GM18498 (cell line): Measurements from ENCODE around the gene AGBL4.
"Not testable (repeated sequence)": the region's sequence is repeated elsewhere in the genome, so short reads cannot be mapped to it uniquely, and the experiment has no call there.

Experiments
- ATAC-seq: cut with Tn5 transposase; IDR thresholded peaks from one replicate; pipeline ENCODE4 v1.9.1; 2021; ENCODE audit warnings: mild to moderate bottlenecking, moderate library complexity; ENCODE audit not compliant: unreplicated experiment

The AGBL4 gene

GRCh38 chr1:49319426-49319963 lies 704.3 kb downstream of the AGBL4 start:
- no peak for ATAC-seq

DNA sequence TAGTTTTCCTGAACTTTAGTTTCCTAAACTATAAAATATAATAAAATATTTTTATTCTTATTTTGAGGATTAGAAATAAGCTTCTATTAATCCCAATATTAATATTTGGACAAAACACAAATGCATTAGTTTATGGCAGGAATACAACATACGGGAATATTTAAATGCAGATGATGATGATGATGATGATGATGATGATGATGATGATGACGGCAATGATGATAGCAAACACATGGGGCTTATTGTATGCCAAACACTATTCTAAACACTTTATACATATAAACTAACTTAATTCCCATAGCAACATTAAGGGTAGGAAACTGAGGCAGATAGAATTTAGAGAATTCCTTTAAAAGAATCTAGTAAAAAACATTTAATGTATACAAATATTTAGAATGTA lies 705.5 kb downstream of the AGBL4 start:
- ATAC-seq: no peak

DNA sequence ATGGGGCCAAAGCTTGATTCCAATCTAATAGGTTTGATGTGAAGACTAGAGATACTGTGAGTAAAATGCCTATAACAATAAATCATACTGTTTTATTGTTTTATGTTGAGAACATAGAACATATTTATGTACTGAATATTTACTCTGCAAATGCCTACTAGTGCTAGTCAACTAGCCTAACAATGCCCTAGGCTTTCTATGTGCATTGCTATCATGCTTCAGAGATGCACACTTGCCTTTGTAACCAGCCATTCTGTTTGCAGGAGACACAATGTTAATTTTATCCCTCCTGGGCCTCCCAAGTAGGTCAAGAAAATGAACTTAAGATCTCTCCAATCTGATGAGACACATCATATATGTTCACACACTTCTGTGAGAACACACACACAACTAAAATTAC lies 716.3 kb downstream of the AGBL4 start:
- no peak for ATAC-seq

DNA sequence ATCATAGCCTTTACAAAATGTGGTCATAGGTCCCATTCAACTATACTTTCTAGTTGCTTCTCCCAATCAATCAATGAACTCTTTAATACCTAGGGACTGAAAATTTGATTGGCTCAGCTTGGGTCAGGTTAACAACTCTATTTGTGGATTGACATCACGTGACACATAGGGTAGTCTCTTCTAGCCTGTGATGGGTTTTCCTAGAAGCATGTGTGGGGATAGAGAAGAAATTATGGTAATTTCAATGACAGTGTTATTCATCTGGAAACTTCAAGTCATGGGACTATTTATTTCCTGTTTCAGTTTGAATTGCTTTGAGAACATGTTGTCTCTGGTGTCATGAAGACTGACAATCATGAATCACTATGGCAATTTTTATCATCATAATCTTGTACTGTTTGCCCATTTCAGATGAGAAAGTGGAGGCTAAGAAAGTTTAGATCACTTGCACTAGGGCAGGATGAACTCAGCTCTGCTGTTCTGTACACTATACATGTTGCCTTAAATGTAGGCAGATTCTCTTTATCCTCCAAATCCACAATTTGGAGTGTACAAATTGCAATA lies 717.2 kb downstream of the AGBL4 start:
- no peak for ATAC-seq

GRCh38 chr1:49302400-49302799 lies 721.4 kb downstream of the AGBL4 start:
- ATAC-seq: not testable (repeated sequence)

DNA sequence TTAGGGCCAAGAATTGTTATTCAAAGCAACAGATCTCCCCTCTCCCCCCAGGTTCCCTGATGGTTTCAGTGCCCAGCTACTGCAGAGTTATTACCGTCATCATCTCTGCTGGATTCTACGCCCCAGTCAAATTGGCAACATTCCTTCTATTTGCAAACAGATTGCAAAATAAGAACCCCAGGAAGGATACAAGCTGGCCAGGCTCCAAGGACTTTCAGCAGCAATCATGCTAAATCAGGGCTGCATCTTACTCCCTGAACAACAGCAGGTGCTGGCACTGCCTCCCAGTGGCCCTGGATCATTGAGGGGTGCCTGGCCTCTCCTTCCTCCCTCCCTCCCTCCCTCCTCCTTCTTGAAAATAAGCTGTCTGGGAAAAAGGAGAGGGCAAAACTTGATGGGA lies 725.5 kb downstream of the AGBL4 start:
- ATAC-seq: no peak

- ATAC-seq: no peak
These were observed 726.0 kb downstream of the AGBL4 start for GRCh38 chr1:49297783-49298182.

DNA sequence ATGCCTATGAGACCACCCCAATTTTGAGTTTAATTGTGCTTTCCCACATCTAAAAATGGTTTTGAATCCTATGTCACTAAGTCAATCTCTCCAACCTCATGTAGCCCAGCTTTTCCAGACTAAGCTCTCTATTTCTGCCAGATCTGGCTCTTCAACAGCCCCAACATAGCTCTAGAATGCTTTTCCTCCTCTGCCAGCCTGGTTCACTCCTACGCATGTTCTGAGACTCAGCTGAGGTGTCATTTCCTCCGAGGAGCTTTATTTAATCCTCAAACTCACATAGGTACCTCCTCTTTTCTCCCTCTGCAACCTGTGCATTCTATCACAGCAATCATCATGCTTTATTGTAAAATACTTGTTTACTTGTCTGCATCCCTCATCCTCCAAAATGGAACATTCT lies 729.2 kb downstream of the AGBL4 start:
- no peak for ATAC-seq

GRCh38 chr1:49293016-49293415 lies 730.7 kb downstream of the AGBL4 start:
- no peak for ATAC-seq

DNA sequence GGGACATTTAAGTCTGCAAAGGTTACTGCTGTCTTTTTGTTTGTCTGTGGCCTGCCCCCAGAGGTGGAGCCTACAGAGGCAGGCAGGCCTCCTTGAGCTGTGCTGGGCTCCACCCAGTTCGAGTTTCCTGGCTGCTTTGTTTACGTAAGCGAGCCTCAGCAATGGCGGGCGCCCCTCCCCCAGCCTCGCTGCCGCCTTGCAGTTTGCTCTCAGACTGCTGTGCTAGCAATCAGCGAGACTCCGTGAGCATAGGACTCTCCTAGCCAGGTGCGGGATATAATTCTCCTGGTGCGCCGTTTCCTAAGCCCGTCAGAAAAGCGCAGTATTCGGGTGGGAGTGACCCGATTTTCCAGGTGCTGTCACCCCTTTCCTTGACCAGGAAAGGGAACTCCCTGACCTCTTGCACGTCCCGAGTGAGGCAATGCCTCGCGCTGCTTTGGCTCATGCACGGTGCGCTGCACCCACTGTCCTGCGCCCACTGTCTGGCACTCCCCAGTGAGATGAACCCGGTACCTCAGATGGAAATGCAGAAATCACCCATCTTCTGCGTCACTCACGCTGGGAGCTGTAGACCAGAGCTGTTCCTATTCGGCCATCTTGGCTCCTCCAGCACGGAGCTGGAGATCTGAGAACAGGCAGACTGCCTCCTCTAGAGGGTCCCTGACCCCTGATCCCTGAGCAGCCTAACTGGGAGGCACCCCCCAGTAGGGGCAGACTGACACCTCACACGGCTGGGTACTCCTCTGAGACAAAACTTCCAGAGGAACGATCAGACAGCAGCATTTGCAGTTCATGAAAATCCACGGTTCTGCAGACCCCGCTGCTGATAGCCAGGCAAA lies 766.3 kb downstream of the AGBL4 start:
- not testable (repeated sequence) for ATAC-seq

DNA sequence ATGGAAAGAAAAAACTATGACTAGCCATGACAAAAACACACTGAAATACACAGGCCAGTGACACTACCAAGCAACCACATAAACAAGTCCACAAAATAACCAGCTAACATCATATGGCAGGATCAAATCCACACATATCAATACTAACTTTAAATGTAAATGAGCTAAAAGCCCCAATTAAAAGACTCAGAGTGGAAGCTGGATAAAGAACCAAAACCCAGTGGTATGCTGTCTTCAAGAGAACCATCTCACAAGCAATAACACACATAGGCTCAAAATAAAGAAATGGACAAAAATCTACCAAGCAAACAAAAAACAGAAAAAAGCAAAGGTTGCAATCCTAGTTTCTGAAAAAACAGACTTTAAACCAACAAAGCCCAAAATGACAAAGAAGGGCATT lies 770.8 kb downstream of the AGBL4 start:
- ATAC-seq: no peak

GRCh38 chr1:49251019-49251784 lies 772.6 kb downstream of the AGBL4 start:
- no peak for ATAC-seq

DNA sequence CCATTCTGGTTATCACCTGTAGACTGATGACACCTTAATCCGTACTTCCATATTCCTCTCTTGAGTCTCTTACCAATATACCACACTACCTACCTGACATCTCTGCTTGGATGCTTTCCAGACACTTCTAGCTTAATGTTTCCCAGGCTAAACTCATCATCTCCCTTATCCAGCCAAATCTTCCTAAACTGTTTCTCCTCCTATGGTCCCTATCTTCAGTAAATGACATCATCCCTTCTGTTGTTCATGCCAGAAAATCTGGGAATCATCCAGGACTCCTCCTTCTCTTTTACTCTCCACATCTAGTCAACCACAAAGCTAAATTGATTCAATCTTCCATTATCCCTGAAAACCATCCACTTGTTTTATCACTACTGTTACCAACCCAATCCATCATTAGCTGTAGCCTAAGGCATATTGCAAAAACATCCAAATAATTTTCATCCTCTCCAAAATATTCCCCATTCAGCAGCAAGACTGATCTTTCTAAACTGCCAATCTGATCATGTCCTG lies 783.0 kb downstream of the AGBL4 start:
- ATAC-seq: no peak

DNA sequence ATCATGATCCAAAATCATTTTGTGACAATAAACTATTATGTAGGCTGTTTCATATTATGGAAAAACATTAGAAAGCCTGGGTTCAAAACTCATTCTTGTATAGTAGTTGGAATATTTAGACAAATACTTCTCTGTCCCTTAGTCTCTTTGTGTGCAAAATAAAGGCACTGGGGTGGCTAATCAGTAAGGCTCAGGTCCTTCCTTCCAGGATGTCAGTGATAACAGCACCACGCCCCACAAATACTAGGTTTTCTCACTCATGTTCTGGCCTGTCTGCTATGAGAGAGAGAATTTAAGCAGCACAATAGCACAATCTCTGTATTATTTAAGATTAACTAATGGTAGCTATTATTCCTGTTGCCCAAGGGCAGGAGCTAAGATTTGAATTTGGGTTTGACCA lies 788.8 kb downstream of the AGBL4 start:
- ATAC-seq: no peak

GRCh38 chr1:49229555-49229954 lies 794.2 kb downstream of the AGBL4 start:
- ATAC-seq: no peak

DNA sequence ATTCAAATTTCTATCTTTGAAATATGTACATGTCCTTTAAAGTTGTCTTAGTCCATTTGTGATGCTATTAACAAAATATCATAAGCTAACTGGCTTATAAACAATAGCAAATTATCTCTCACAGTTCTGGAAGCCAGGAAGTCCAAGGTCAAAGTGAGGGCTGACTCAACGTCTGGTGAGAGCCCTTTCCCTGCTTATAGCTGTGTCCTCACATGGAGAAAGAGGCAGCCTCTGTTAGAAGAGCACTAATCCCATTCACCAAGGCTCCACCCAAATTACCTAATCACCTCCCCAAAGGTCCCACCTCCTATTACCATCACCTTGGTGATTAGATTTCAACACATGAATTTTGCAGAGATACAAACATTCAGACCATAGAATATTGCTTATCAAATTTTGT lies 797.0 kb downstream of the AGBL4 start:
- no peak for ATAC-seq

DNA sequence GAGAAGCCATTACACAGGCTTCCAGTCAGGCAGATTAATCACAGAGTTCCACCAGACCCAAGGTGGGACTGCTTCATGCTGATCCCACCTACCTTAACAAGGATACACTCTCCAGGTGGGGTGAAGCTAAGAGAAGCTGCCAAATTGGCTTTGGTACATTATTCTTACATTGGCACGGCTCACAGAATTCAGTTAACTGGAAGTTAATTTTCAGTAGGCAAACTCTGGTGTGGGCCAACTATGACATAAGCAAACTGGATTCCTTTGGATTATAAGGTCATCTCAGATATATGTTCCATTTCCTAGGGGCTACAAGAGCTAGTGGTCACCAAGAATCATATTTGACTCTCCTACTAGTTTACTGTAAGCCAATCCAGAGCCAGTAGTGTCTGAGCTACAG lies 798.3 kb downstream of the AGBL4 start:
- no peak for ATAC-seq

- ATAC-seq: no peak
These were observed 810.5 kb downstream of the AGBL4 start for GRCh38 chr1:49213301-49213700.

GRCh38 chr1:49208712-49209111 lies 815.0 kb downstream of the AGBL4 start:
- no peak for ATAC-seq

- no peak for ATAC-seq
These were observed 819.0 kb downstream of the AGBL4 start for GRCh38 chr1:49204720-49205119.

DNA sequence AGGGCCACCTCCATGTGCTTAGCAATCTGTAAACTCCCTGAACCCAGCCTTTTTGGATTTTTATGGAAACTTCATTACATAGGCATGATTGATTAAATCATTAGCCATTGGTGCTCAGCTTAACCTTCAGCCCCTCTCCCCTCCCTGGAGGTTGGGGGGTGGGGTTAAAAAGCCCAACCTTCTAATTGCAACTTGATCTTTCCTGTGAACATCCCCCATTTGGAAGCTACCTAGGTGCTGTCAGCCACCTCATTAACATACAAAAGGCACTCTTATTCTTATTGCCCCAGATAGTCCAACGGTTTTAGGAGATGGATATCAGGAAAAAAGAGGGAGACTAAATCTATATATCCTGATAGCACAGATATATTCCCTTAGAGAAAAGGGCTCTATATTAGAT lies 823.0 kb downstream of the AGBL4 start:
- no peak for ATAC-seq
